ENCODE data around the gene GLB1L. TPM values are rescaled to one million over a fixed set of nuclear protein-coding genes. Genes with fewer than 3 reads are reported as not detected.
"Not testable (repeated sequence)": the region's sequence is repeated elsewhere in the genome, so short reads cannot be mapped to it uniquely, and the experiment has no call there.

GLB1L gene
- polyA plus RNA-seq, 4 donors: 12.1 to 26.1 (median 21.8) TPM

DNA sequence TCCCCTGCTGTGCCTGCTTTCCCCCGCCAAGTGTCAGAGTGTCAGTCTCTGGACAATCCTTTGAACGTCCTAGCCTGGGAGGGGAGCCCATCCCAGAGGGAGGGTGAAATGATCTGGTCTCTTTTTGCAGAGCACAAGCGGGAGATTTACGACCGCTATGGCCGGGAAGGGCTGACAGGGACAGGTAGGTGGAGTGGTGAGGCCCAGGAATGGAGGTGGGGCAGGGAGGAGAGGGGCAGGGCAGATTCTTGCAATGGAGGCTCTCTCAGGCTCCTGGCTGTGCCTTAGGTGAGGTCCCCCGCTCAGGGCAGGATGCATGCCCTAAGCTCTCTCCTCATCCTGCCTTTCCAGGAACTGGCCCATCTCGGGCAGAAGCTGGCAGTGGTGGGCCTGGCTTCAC, 36.3 kb upstream of the GLB1L start:
- DNase-seq (ENCODE audit: low read depth in 4 of 4, low spot score in 3 of 4): no peak

DNA sequence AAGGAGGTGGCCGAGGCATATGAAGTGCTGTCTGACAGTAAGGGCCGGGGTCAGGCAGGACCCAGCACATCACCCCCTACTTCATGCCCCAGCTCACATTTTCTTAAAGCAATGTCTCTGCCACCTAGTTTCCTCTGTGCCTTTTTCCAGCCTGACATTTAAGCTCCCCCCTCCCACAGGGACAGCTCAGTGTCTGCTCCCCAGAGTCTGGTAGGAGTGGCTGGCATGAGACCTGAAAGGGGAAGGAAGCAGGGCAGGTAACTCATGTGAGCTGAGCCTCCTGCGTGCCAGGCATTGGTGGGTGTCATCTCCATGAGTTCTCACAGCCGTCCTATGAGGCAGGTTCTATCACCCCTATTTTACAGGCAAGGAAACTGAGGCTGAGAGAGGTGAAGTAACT, 35.4 kb upstream of the GLB1L start:
- no peak for DNase-seq (ENCODE audit: low read depth in 4 of 4, low spot score in 3 of 4)

DNA sequence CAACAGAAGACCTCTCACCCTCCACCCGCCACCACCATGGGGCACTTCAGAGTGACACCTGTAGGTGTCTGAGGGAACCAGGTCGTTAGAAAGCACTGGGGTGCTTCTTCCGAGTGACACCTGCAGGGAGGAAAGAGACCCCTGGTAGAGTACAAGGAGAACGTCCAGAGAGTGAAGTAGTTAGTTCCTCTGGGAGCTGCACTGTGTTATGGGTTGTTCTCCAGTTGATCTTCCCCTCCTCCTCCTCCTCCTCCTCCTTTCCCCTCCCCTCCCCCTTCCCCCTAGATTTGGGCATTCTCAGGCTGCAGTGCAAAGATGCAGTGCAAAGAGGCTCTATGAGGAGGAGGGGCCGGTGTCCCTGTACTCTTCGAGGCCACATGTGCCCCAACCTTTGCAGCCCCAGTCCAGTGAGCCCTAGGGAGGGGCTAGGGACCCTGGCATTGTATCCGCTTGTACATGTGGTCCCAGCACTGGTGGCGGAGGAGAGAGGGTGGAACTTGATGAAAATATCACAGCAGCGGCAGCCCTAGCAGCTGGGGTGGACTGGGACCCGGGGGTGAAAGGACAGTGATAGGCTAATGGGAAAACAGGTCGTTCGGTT, 34.8 kb upstream of the GLB1L start:
- DNase-seq (ENCODE audit: low read depth in 4 of 4, low spot score in 3 of 4): no peak

DNA sequence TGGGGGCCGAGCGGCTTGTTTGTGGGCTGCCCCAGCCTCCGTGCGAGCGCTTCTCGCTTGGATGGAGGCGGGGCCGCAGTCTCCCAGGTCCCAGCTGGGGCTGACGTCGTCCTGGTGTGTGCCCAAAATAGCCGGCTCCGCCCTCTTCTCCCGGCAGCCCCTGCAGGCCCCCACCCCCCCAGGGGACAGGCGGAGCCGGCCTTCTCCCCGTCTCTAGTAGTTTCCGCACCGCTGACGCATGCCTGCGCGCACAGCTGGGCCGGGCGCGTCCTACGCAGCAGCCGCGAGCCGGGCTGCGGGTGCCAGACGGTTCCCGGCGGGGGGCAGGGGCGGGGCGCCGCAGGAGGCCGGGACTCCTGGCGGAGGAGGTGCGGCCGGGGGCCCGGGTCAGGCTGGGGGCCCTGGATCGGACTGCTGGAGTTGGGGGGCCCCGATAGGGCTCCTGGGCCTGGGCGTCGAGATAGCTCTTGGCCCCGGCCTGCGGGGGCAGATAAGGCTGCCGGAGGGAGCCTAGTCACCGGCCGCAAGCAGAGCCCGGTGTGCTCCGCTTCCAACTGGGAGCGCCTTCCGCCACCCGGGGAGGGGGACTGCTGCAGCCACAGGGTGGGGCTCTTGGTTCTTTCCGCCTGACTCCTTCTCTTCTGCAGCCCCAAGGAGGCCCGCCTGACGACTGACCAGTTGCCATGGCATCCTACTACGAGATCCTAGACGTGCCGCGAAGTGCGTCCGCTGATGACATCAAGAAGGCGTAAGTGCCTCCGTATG, 34.1 kb upstream of the GLB1L start, which contains the start of gene DNAJB2:
Gene DNAJB2 (plus strand): TSS at position 216 of the 765 bp plus-strand sequence. CDS start 468 bp downstream, at position 684.
- DNase-seq (ENCODE audit: low read depth in 4 of 4, low spot score in 3 of 4): peak; percentile 92 to 97 (median 95)

DNA sequence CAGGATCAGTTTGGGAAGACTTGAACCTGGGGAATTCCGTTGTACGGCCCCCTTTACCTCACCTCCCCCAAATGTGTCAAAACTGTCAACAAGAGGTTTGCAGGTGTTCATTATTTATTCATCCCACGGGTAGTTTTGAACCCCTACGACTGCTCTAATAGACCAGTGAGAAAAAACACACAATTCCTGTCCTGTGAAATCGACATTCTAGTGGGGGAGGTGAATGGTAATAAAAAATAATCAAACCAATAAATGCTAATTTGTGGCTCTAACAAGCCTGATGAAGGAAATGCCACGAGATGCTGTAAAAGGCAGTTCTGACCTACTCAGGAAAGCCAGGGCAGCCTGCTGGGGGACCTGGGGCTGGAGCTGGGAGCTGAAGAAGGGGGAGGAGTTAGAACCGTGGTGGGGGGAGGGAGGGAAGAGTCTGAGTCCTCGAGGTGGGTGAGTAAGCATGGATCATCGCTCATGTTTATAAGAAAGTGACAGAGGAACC, 33.5 kb upstream of the GLB1L start:
- no peak for DNase-seq (ENCODE audit: low read depth in 4 of 4, low spot score in 3 of 4)

DNA sequence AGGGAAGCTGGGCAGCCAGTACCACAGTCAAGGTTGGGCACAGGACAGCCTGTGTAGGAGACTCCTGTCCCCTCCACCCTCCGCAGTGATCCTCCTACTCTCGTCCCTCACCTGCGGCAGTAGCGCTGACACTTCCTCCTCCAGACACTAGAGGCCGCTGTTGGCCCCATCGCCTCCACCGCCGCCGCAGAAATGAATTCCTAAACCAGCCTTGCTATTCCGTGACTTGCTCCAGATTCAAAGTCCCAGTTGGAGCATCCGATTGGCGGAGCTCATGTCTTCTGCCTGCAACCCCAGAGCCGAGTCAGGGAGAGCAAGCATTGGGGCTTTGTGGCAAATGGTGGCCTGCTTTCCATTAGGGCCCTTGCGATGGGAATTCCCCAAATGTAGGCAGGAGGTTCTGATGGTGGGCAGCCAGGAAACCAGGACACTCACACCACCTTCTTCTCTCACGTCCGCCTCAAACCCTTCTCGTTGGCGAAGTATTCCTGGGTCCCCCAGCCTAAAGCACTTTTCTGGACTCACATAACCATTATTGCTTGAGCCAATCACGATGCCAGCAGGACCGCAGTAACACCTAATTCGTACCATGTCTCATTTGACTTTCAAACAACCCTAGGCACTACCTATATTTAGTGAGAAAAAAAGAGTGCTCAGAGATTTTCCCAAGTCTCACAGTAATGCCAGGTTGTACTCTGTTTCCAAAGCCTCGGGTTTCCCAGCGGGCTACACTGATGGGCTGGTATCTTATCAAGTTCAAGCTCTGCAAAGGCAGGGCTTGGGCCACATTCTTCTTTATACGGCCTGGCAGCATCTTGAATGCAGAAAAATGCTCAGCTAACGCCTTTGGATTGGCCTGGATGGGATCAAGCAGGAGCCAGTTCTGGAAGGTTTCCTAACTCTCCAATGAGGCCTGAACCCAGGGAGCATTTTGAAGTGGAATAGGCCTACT, 32.7 kb upstream of the GLB1L start:
- no peak for DNase-seq (ENCODE audit: low read depth in 4 of 4, low spot score in 3 of 4)

DNA sequence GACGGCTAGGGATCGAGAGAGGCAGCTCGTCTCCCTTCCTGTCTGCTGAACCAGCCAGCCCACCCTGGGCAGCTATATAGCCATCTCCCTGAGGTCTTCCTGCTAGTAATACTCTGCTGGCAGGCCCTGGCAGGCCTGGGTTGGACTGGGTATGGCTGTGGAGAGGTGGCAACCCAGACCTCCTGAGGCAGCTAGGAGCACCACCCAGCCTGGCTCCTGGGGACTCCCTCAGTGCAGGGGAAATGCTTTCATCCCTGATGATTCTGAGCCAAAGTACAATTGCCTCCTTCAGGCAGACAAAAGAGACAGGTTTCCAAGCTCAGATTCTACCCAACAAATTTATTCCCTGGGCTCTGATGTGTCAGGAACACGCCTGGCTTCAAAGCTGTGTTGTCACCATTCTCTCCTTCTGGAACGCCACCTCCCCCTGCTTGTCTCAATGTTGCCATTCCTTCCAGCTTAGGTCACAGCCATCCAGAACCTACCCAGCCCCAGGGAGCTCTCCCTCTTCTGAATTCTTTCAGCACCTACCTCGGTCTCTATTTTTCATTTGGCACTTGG, 29.2 kb upstream of the GLB1L start:
- no peak for DNase-seq (ENCODE audit: low read depth in 4 of 4, low spot score in 3 of 4)

DNA sequence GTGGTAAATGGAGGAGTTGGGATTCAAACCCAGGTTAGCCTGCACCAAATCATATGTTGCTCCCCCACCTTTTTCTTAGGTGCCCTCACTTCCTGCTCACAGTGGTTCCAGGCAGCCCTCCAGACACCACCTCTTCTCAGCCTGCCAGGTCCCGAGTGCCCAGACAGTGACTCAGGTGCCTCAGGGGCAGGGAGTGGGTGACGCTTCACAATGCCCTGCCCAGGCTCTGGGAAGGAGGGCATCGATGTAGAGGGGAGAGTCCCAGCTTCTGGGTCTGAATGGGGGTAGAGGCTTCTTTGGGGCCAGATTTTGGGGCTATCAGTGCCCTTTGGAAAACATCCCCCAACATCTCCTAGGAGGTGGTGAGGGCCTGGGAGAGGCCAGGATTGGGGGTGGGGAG, 28.7 kb upstream of the GLB1L start:
- DNase-seq (ENCODE audit: low read depth in 4 of 4, low spot score in 3 of 4): no peak

DNA sequence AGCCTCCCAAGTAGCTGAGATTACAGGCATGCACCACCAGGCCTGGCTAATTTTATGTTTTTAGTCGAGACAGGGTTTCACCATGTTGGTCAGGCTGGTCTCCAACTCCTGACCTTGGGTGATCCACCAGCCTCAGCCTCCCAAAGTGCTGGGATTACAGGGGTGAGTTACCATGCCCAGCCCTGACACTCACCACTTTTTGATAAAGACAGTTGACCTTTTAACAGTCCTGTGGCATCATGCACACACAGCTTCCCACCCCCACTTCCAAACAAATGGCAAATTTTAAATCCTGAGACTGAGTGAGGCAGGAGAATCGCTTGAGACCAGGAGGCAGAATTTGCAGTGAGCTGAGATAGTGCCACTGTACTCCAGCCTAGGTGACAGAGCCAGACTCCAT, 27.8 kb upstream of the GLB1L start:
- no peak for DNase-seq (ENCODE audit: low read depth in 4 of 4, low spot score in 3 of 4)

DNA sequence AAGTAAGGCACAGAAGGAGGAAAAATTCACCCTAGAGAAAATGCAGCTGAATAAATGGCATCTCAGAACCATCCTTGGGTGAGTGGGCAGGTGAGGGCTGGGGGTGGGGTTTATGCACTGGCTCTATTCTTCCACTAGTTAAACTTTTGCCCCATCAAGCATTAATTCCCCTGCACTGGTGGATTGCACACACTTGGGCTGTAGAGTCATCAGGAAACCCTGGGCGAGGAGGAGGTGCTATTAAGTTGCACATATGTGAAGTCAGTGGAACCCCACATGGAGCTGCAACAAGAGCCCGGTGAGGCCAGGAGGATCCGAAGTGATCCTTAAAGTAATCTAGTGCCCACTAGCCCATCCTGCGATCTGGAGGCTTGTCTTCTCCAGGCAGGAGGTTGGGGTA, 27.1 kb upstream of the GLB1L start:
- DNase-seq (ENCODE audit: low read depth in 4 of 4, low spot score in 3 of 4): no peak

DNA sequence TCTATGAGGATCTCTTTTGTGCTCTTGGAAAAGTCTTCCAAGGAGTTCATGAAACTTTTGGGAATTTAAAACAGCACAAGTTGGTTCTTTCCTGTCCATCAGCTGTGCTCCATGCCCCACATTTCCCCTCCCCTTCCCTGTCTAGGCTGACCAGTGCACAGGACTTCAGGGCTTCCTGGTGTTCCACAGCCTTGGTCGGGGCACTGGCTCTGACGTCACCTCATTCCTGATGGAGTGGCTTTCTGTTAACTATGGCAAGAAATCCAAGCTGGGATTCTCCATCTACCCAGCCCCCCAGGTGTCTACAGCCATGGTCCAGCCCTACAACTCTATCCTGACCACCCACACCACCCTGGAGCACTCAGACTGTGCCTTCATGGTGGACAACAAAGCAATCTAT, 25.8 kb upstream of the GLB1L start:
- no peak for DNase-seq (ENCODE audit: low read depth in 4 of 4, low spot score in 3 of 4)

DNA sequence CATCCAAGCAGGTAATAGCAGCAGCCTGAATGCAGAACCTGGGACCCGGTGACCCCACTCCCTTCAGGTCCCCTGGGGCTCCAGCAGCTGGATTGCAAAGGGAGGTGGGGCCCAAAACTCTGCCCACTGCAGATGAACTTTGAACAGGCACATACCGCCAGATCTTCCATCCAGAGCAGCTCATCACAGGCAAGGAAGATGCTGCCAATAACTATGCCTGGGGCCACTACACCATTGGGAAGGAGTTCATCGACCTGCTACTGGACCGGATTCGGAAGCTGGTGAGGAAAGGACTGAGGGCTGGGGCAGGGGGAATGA, 24.8 kb upstream of the GLB1L start:
- DNase-seq (ENCODE audit: low read depth in 4 of 4, low spot score in 3 of 4): no peak

DNA sequence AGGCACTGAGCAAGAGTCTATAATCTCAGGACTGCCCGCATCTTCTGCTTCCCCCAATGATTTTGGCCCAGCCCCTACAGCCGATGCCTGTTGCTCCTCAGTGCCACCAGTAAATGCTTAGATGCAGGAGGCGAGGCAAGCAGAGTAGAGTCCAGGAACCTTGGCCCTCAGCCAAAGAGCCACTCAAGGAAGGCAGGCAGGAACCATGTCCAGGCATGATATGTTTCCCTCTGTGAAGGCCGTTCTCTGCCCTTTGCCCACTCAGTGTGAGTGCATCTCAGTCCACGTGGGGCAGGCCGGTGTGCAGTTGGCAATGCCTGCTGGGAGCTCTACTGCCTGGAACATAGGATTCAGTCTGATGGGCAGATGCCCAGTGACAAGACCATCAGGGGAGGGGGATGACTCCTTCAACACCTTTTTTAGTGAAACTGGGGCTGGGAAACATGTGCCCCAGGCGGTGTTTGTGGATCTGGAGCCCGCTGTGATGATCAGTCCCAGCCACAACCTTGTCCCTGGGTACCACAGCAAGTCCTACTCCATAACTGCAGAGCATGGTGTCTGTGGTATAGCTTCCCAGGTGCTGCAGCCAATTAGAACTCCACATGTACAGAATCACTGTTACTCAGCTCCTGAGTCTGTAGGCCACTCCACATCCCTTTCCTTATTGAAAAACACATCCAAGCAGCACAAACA, 24.3 kb upstream of the GLB1L start:
- no peak for DNase-seq (ENCODE audit: low read depth in 4 of 4, low spot score in 3 of 4)

DNA sequence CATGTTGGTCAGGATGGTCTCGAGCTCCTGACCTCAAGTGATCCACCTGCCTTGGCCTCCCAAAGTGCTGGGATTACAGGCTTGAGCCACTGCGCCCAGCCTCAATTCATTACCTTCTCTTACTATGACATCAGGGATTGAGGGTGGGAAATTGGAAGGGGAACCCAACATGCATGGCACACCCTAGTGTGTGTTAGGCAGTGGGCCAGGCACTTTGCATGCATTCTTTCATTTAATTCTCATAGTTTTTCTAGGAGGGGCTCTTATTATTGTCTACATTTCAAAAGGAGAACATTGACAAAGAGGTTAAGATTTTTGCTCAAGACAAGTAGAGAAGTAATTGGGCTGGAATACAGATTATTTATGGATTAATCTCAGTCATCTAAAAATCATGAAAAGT, 23.1 kb upstream of the GLB1L start:
- no peak for DNase-seq (ENCODE audit: low read depth in 4 of 4, low spot score in 3 of 4)

DNA sequence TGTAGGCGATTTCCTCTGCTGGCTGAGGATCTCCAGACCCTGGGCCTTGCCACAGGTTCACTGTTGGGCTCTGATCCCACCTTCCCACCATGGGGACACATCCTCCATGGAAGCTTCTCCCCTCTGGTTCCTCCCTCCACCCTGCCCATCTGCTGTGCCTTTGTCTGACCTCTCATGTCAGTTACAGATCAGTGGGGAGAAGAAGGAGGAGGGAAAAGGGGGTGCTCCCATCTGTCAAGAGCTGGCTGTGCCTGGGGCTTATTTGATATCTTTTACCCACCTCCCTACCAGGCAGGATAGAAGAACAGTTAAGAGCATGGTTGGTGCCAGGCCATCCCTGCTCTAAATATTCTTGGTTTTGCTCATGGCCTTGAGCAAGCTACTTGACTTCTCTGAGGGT, 21.6 kb upstream of the GLB1L start:
- no peak for DNase-seq (ENCODE audit: low read depth in 4 of 4, low spot score in 3 of 4)

DNA sequence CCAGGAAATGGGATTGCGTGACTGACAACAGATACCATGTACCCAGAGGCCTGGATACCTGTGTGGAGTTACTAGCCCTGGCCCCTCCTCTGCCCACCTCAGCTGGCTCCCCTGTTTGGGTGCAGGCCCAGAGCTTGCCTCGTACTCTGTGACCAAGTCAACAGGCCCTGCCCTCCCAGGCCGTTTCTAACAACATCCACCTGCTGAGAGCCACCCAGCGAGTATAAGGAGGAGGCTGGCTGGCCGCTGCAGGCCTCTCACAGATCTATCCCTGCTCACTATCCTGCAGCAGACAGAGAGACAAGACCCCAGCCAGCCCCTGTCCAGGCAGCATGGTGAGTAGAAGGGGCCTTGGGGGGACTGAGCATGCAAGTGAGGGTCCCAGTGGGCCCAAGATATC, 21.0 kb upstream of the GLB1L start:
- DNase-seq (ENCODE audit: low read depth in 4 of 4, low spot score in 3 of 4): no peak

DNA sequence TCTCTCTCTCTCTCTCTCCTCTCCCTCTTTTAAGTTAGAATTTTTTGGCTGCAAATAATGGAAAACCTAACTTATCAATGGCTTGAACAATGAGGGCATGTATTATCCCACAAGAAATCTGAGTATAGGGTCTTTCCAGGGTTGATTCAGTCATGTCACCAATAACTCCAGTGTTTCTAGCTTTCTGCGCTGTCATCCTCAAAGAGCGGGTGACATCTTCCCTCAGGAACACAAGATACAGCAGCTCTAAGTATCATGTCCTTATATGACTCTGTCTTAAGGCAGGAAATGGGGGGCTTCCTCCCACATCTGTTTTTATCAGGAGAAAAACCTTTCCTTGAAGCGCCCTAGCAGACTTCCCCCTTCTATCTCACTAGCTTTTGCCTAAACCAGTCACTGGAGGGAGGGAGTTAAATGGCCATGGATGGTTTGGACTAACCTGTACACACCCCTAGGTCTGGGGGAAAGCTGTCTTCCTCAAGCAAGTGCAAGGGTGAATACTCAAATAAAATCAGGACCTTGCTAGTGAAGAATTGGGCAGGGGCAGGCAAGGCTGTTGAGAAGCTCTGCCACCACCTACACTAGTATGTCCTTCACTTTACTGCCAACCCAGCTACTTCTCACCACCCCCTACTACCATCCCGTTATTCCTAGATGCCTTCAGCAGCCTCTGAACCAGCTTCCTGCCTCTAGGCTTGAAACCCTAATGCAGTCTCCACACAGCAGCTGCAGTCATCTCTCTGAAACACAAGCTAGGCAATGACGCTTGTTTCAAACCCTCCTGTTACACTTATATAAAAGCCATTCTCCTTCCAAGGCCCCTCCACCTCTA, 16.0 kb upstream of the GLB1L start:
- DNase-seq (ENCODE audit: low read depth in 4 of 4, low spot score in 3 of 4): no peak

DNA sequence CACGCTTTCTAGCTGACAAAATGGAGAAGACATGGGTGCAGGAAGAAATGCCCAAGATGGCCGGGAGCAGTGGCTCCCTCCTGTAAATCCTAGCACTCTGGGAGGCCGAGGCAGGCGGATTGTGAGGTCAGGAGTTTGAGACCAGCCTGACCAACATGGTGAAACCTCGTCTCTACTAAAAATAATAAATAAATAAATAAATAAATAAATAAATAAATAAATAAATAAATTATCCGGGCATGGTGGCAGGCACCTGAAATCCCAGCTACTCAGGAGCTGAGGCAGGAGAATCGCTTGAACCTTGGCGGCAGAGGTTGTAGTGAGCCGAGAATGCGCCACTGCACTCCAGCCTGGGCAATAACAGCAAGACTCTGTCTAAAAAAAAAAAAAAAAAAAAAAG, 13.7 kb upstream of the GLB1L start:
- not testable (repeated sequence) for DNase-seq (ENCODE audit: low read depth in 4 of 4, low spot score in 3 of 4)

DNA sequence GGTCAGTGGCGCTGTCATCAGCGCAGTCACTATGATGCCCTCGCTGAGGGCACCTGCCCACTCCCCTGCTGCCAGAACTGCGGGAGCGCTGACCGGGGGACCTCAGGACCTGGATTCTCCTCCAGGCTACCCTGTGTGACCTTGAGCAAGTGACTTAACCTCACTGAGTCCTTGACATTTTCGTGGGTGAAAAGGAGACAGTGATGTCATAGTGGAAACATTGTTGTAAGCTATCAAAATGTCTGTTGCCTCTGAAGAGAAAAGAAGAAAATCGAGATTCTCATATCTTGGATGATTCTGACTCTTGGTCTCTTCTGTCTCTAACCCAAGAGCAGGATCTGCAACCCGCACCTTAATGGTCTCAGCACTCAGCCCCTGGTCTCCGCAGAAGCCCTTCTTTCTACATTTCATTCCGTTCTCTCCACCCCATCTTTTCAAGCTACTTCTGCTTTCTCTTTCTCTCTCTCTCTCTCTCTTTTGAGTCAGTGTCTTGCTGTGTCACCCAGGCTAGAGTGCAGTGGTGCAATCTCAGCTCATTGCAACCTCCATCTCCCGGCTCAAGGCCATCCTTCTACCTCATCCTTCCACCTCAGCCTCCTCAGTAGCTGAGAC, 9.5 kb upstream of the GLB1L start:
- no peak for DNase-seq (ENCODE audit: low read depth in 4 of 4, low spot score in 3 of 4)
